ENCODE data around the gene UBE2J1. TPM values are rescaled to one million over a fixed set of nuclear protein-coding genes. Genes with fewer than 3 reads are reported as not detected.

UBE2J1 gene
- polyA plus RNA-seq, 5 donors, result 50.8 to 68.4 (median 54.6) TPM

GRCh38 chr6:89291256-89291819 is 61.2 kb downstream of the UBE2J1 start:
- no peak for DNase-seq

- DNase-seq, result no peak
Observed at GRCh38 chr6:89290401-89291155, 61.9 kb downstream of the UBE2J1 start.

- DNase-seq, result no peak
Observed at GRCh38 chr6:89289710-89290109, 62.8 kb downstream of the UBE2J1 start.

GRCh38 chr6:89287351-89288028 is 65.0 kb downstream of the UBE2J1 start:
- DNase-seq, result no peak

- no peak for DNase-seq
Observed at GRCh38 chr6:89286516-89286915, 66.0 kb downstream of the UBE2J1 start.

- no peak for DNase-seq
Observed at GRCh38 chr6:89284963-89285735, 67.4 kb downstream of the UBE2J1 start.

- no peak for DNase-seq
Observed at GRCh38 chr6:89284081-89284480, 68.4 kb downstream of the UBE2J1 start.

GRCh38 chr6:89282749-89283148 is 69.8 kb downstream of the UBE2J1 start:
- DNase-seq, result no peak

GRCh38 chr6:89281779-89282246 is 70.7 kb downstream of the UBE2J1 start:
- DNase-seq, result no peak

GRCh38 chr6:89278956-89279355 is 73.6 kb downstream of the UBE2J1 start:
- DNase-seq, result no peak

Other genes starting within 250 kb of the UBE2J1 start
- 10 to 100 TPM in 2 of 5 donors, 1 to 10 TPM in 3; 7.8 to 13.0 (median 9.4) TPM for gene SRSF12, start 234.7 kb downstream of the UBE2J1 start, polyA plus RNA-seq (ENCODE audit: insufficient read depth in 1 of 5, insufficient read length in 5 of 5, low replicate concordance in 1 of 5)
- 10 to 100 TPM; 21.3 to 34.3 (median 23.8) TPM for gene PM20D2, start 206.7 kb downstream of the UBE2J1 start, polyA plus RNA-seq (ENCODE audit: insufficient read depth in 1 of 5, insufficient read length in 5 of 5, low replicate concordance in 1 of 5)
- under 1 TPM in 1 of 5 donors, not detected in 4; 0.08 TPM for gene GABRR1, start 135.4 kb downstream of the UBE2J1 start, polyA plus RNA-seq (ENCODE audit: insufficient read depth in 1 of 5, insufficient read length in 5 of 5, low replicate concordance in 1 of 5)
- 1 to 10 TPM in 2 of 5 donors, under 1 TPM in 3; 0.76 to 2.0 (median 0.96) TPM for gene GABRR2, start 37.4 kb downstream of the UBE2J1 start, polyA plus RNA-seq (ENCODE audit: insufficient read depth in 1 of 5, insufficient read length in 5 of 5, low replicate concordance in 1 of 5)
- gene RRAGD, start 59.6 kb upstream of the UBE2J1 start, polyA plus RNA-seq (ENCODE audit: insufficient read depth in 1 of 5, insufficient read length in 5 of 5, low replicate concordance in 1 of 5), result 1 to 10 TPM; 2.4 to 5.1 (median 3.0) TPM
- gene ANKRD6, start 80.4 kb upstream of the UBE2J1 start, polyA plus RNA-seq (ENCODE audit: insufficient read depth in 1 of 5, insufficient read length in 5 of 5, low replicate concordance in 1 of 5), result 10 to 100 TPM; 26.0 to 48.3 (median 37.0) TPM